ENCODE results near the gene SFT2D2.
"Not testable (repeated sequence)": the region's sequence is repeated elsewhere in the genome, so short reads cannot be mapped to it uniquely, and the experiment has no call there.

The SFT2D2 gene

GRCh38 chr1:168225476-168226190 is at the start of gene SFT2D2:
Gene SFT2D2, plus strand, starts transcription at chr1:168226004. Its CDS starts 76 bp downstream, at chr1:168226080.
- DNase-seq, result peak; percentile 68 to 75

GRCh38 chr1:168178227-168178637 is 47.6 kb upstream of the SFT2D2 start:
- no peak for DNase-seq

- peak; percentile 95 to 96 for DNase-seq
These were observed 47.0 kb upstream of the SFT2D2 start, which contains the start of gene TIPRL for GRCh38 chr1:168178638-168179437. Gene TIPRL, plus strand, starts transcription at chr1:168178962. Its CDS starts 116 bp downstream, at chr1:168179078.

- no peak for DNase-seq
These were observed 46.2 kb upstream of the SFT2D2 start for GRCh38 chr1:168179438-168180147.

GRCh38 chr1:168180148-168180524 is 45.7 kb upstream of the SFT2D2 start:
- DNase-seq, result peak in 1 of 2 experiments; percentile 7

GRCh38 chr1:168181063-168181720 is 44.6 kb upstream of the SFT2D2 start:
- DNase-seq, result not testable (repeated sequence)

GRCh38 chr1:168187177-168187576 is 38.6 kb upstream of the SFT2D2 start:
- DNase-seq, result no peak

GRCh38 chr1:168190403-168190802 is 35.4 kb upstream of the SFT2D2 start:
- no peak for DNase-seq

- DNase-seq, result no peak
These were observed 30.3 kb upstream of the SFT2D2 start for GRCh38 chr1:168195199-168196135.

GRCh38 chr1:168199056-168199455 is 26.7 kb upstream of the SFT2D2 start:
- DNase-seq, result no peak

GRCh38 chr1:168202941-168203654 is 22.7 kb upstream of the SFT2D2 start:
- DNase-seq, result no peak

- DNase-seq, result no peak
These were observed 19.7 kb upstream of the SFT2D2 start for GRCh38 chr1:168206111-168206510.

- not testable (repeated sequence) for DNase-seq
These were observed 18.1 kb upstream of the SFT2D2 start for GRCh38 chr1:168207673-168208072.

- DNase-seq, result no peak
These were observed 15.5 kb upstream of the SFT2D2 start for GRCh38 chr1:168210312-168210711.

GRCh38 chr1:168213349-168213748 is 12.5 kb upstream of the SFT2D2 start:
- no peak for DNase-seq

GRCh38 chr1:168216171-168216570 is 9.6 kb upstream of the SFT2D2 start:
- no peak for DNase-seq

- no peak for DNase-seq
These were observed 8.1 kb upstream of the SFT2D2 start for GRCh38 chr1:168217664-168218063.

- DNase-seq, result no peak
These were observed 7.1 kb upstream of the SFT2D2 start for GRCh38 chr1:168218658-168219057.

- no peak for DNase-seq
These were observed 5.3 kb upstream of the SFT2D2 start for GRCh38 chr1:168220470-168220871.

- DNase-seq, result no peak
These were observed 4.5 kb upstream of the SFT2D2 start for GRCh38 chr1:168221275-168221674.

GRCh38 chr1:168223261-168223660 is 2.5 kb upstream of the SFT2D2 start:
- no peak for DNase-seq
